GM23338 (cell line): ENCODE results near the gene FYN. TPM values are rescaled to one million over a fixed set of nuclear protein-coding genes. Genes with fewer than 3 reads are reported as not detected.
A peak's percentile ranks its signal among the peaks of the same experiment; 100 is the strongest.

Experiments used
- ATAC-seq: fragments of 200-7000 bp; cut with Tn5 transposase; 3 replicates; pipeline ENCODE4 v1.9.1; 2020
- DNase-seq: peaks from one replicate; pipeline ENCODE4 v3.0.0-alpha.2; 2015; ENCODE audit warnings: low spot score
- H2AFZ ChIP-seq: fragments of 200-600 bp; sonication (generic); 2 replicates; pipeline ENCODE4 v1.8.0; 2016; ENCODE audit warnings: antibody characterized with exemption, mild to moderate bottlenecking, moderate library complexity
- H3F3A ChIP-seq: fragments of 200-600 bp; sonication (generic); replicated peaks from 2 replicates; pipeline ENCODE4 v1.8.0; 2017; ENCODE audit warnings: antibody characterized with exemption, mixed run types, low read depth
- H3K27ac ChIP-seq: fragments of 200-600 bp; sonication (generic); 2 replicates; pipeline ENCODE4 v1.6.1; 2016; ENCODE audit warnings: low read depth
- H3K27me3 ChIP-seq: fragments of 200-600 bp; sonication (generic); 2 replicates; pipeline ENCODE4 v1.8.0; 2016; ENCODE audit warnings: mild to moderate bottlenecking, mixed run types, moderate library complexity; ENCODE audit not compliant: insufficient read depth
- H3K36me3 ChIP-seq: fragments of 200-600 bp; sonication (generic); 2 replicates; pipeline ENCODE4 v1.8.0; 2016; ENCODE audit warnings: mild to moderate bottlenecking; ENCODE audit not compliant: insufficient read depth
- H3K4me1 ChIP-seq: fragments of 200-600 bp; sonication (generic); 2 replicates; pipeline ENCODE4 v1.8.0; 2016; ENCODE audit warnings: mild to moderate bottlenecking, moderate library complexity; ENCODE audit not compliant: insufficient read depth
- H3K4me2 ChIP-seq: fragments of 200-600 bp; sonication (generic); 2 replicates; pipeline ENCODE4 v1.7.1; 2017; ENCODE audit warnings: mixed run types
- H3K4me3 ChIP-seq: fragments of 200-600 bp; sonication (generic); 2 replicates; pipeline ENCODE4 v1.6.1; 2016; ENCODE audit warnings: mixed run types
- H3K79me2 ChIP-seq: fragments of 200-600 bp; sonication (generic); replicated peaks from 2 replicates; pipeline ENCODE4 v1.8.0; 2017; ENCODE audit warnings: mild to moderate bottlenecking; ENCODE audit not compliant: insufficient read depth
- H3K9me2 ChIP-seq: fragments of 200-600 bp; sonication (generic); 2 replicates; pipeline ENCODE4 v1.8.0; 2017; ENCODE audit not compliant: insufficient read depth
- H4K20me1 ChIP-seq: fragments of 200-600 bp; sonication (generic); replicated peaks from 2 replicates; pipeline ENCODE4 v1.8.0; 2017; ENCODE audit warnings: mild to moderate bottlenecking; ENCODE audit not compliant: insufficient read depth
- H3K27ac Mint-ChIP-seq: 2 replicates; pipeline ENCODE4 v1.8.0; 2020; ENCODE audit warnings: inconsistent platforms, mild to moderate bottlenecking, moderate library complexity, mixed read lengths
- H3K27me3 Mint-ChIP-seq: 3 replicates; pipeline ENCODE4 v1.8.0; 2022; ENCODE audit warnings: low read depth, mild to moderate bottlenecking, moderate library complexity, mixed read lengths, inconsistent platforms; ENCODE audit not compliant: insufficient read depth, poor library complexity
- H3K36me3 Mint-ChIP-seq: 3 replicates; pipeline ENCODE4 v1.8.0; 2021; ENCODE audit warnings: low read depth, mild to moderate bottlenecking, inconsistent platforms, moderate library complexity, mixed read lengths
- H3K4me1 Mint-ChIP-seq: 3 replicates; pipeline ENCODE4 v1.8.0; 2020; ENCODE audit warnings: mild to moderate bottlenecking, inconsistent platforms, mixed read lengths
- H3K4me3 Mint-ChIP-seq: 3 replicates; pipeline ENCODE4 v1.8.0; 2021; ENCODE audit warnings: moderate library complexity, mild to moderate bottlenecking, inconsistent platforms, mixed read lengths
- H3K9me3 Mint-ChIP-seq: 3 replicates; pipeline ENCODE4 v1.8.0; 2020; ENCODE audit warnings: moderate library complexity, mild to moderate bottlenecking, inconsistent platforms, mixed read lengths
- CREB1 ChIP-seq: fragments of 250-450 bp; sonication (Bioruptor Pico); IDR thresholded peaks from 2 replicates; pipeline ENCODE4 v1.5.0; 2020; ENCODE audit warnings: low read depth, mild to moderate bottlenecking, moderate library complexity
- CTCF ChIP-seq, 2 experiments: fragments of 200-600 bp in 1 of 2; sonication (generic) in 1 of 2; conservative IDR thresholded peaks; 2 replicates each; pipeline versions ENCODE4 v1.5.1 to v1.6.1; 2016 to 2017; ENCODE audit warnings: antibody characterized with exemption in 2 of 2, low read depth in 2 of 2, mild to moderate bottlenecking in 2 of 2, moderate library complexity in 1 of 2
- ETS1 ChIP-seq: IDR thresholded peaks from 2 replicates; pipeline ENCODE4 v1.6.1; 2016; ENCODE audit warnings: antibody characterized with exemption
- EZH2 ChIP-seq: fragments of 200-600 bp; sonication (generic); IDR thresholded peaks from one replicate; pipeline ENCODE4 v1.8.0; 2017; ENCODE audit warnings: antibody characterized with exemption, mild to moderate bottlenecking, low read depth; ENCODE audit not compliant: unreplicated experiment
- EZH2phosphoT487 ChIP-seq: fragments of 200-600 bp; sonication (generic); IDR thresholded peaks from one replicate; pipeline ENCODE4 v1.8.1; 2018; ENCODE audit warnings: antibody characterized with exemption; ENCODE audit not compliant: unreplicated experiment
- JUNB ChIP-seq: IDR thresholded peaks from one replicate; pipeline ENCODE4 v1.6.1; 2016; ENCODE audit warnings: antibody characterized with exemption; ENCODE audit not compliant: unreplicated experiment
- POLR2AphosphoS5 ChIP-seq: IDR thresholded peaks from 2 replicates; pipeline ENCODE4 v1.6.1; 2016; ENCODE audit warnings: antibody characterized with exemption, low read depth
- REST ChIP-seq: IDR thresholded peaks from one replicate; pipeline ENCODE4 v1.6.1; 2018; ENCODE audit warnings: antibody characterized with exemption; ENCODE audit not compliant: unreplicated experiment
- STAT1 ChIP-seq: IDR thresholded peaks from one replicate; pipeline ENCODE4 v1.6.1; 2016; ENCODE audit warnings: antibody characterized with exemption; ENCODE audit not compliant: unreplicated experiment
- ZNF331 ChIP-seq: fragments of 250-450 bp; sonication (Bioruptor Pico); IDR thresholded peaks from 2 replicates; pipeline ENCODE4 v1.5.0; 2020; ENCODE audit warnings: low read depth, mild to moderate bottlenecking, moderate library complexity
- polyA plus RNA-seq: library from polyadenylated mRNA; unstranded; fragments of >200 nt; fragmentation: Nextera tagmentation; extraction: Ambion mirVana; gene quantifications from 2 replicates; pipeline ENCODE4 v1.2.1, GENCODE V29; 2016
- total RNA-seq: library from RNA; depleted of rRNA; stranded (reverse); fragments of >200 nt; shearing (Covaris generic); gene quantifications from 2 replicates; pipeline ENCODE4 v1.2.3, GENCODE V29; 2014

The FYN gene
- total and polyA plus RNA-seq, 2 experiments from 2014 or later: 46.8 to 143 TPM

GRCh38 chr6:111771629-111772028 lies 101.6 kb downstream of the FYN start (continued):
- TF ChIP-seq REST: no peak
- TF ChIP-seq POLR2AphosphoS5: no peak
- no peak for TF ChIP-seq CTCF (conservative IDR thresholded peaks at IDR 0.05; ENCODE audit: low read depth in 2 of 2)
- TF ChIP-seq JUNB: no peak
- TF ChIP-seq STAT1: no peak
- no peak for TF ChIP-seq ETS1
- TF ChIP-seq CREB1 (CRISPR knock-in tag): no peak
- no peak for TF ChIP-seq ZNF331 (CRISPR knock-in tag)
- no peak for TF ChIP-seq EZH2phosphoT487

GRCh38 chr6:111771094-111771432 lies 102.2 kb downstream of the FYN start:
- no peaks in the 10 kb centered on the region for H4K20me1 ChIP-seq
- no peaks in the 10 kb centered on the region for H3K36me3 ChIP-seq
- H3K79me2 ChIP-seq: peaks cover 15% of the 10 kb centered on the region
- no peaks in the 10 kb centered on the region for H3K9me2 ChIP-seq
- H3K27ac ChIP-seq: peak overlapping the region; percentile 65; the same call in 1 of the 2 replicates
- Mint-ChIP-seq H3K36me3 (peaks cover 6% of the 10 kb centered on the region; the same call in 1 of the 3 replicates), H3K4me1 (peaks cover 46% of the 10 kb centered on the region), H3K27ac (no peak overlapping the region), H3K4me3 (no peak overlapping the region), H3K9me3 (no peaks in the 10 kb centered on the region), H3K27me3 (peaks cover 3% of the 10 kb centered on the region)
- no peak overlapping the region for H2AFZ ChIP-seq
- H3K4me3 ChIP-seq: no peak overlapping the region
- DNase-seq: no peak
- peaks cover 24% of the 10 kb centered on the region for H3K4me1 ChIP-seq
- no peak for ATAC-seq
- H3K27me3 ChIP-seq: no peaks in the 10 kb centered on the region
- no peaks in the 10 kb centered on the region for H3F3A ChIP-seq
- peak overlapping the region; percentile 24; the same call in 1 of the 2 replicates for H3K4me2 ChIP-seq
- TF ChIP-seq EZH2 (no peak), REST (no peak)
